Astrocyte (in vitro differentiated cells and primary cell): ENCODE data around the gene SLC9A5. TPM values are rescaled to one million over a fixed set of nuclear protein-coding genes. Genes with fewer than 3 reads are reported as not detected.

ENCODE experiments used
- DNase-seq: peaks from one replicate; pipeline ENCODE4 v3.0.0-alpha.2; 2010; ENCODE audit warnings: low read depth
- FAIRE-seq: peaks from 2 replicates; lab custom pipeline; 2011; peaks lifted over from hg19 to GRCh38; lab: Jason Lieb, UNC
- H2AFZ ChIP-seq: 2 replicates; pipeline ENCODE4 v1.6.0; 2012; ENCODE audit warnings: low read depth, low read length, inconsistent platforms
- H3K27ac ChIP-seq: 2 replicates; pipeline ENCODE4 v1.5.1; 2011; ENCODE audit warnings: low read depth, low read length, inconsistent platforms
- H3K27me3 ChIP-seq: 2 replicates; pipeline ENCODE4 v1.6.0; 2011; ENCODE audit warnings: low read length, inconsistent platforms; ENCODE audit not compliant: insufficient read depth
- H3K36me3 ChIP-seq: 2 replicates; pipeline ENCODE4 v1.5.1; 2011; ENCODE audit warnings: low read length, inconsistent platforms; ENCODE audit not compliant: insufficient read depth
- H3K4me1 ChIP-seq: 2 replicates; pipeline ENCODE4 v1.5.1; 2011; ENCODE audit warnings: low read length, inconsistent platforms; ENCODE audit not compliant: insufficient read depth
- H3K4me2 ChIP-seq: 2 replicates; pipeline ENCODE4 v1.6.0; 2012; ENCODE audit warnings: low read length, inconsistent platforms
- H3K4me3 ChIP-seq: 2 replicates; pipeline ENCODE4 v1.5.1; 2011; ENCODE audit warnings: low read depth, mild to moderate bottlenecking, low read length, inconsistent platforms; ENCODE audit not compliant: insufficient read depth
- H3K79me2 ChIP-seq: 2 replicates; pipeline ENCODE4 v1.6.0; 2012; ENCODE audit warnings: mild to moderate bottlenecking, low read length, inconsistent platforms; ENCODE audit not compliant: insufficient read depth
- H3K9ac ChIP-seq: 2 replicates; pipeline ENCODE4 v1.6.0; 2012; ENCODE audit warnings: mild to moderate bottlenecking, low read length, inconsistent platforms
- H3K9me3 ChIP-seq: 2 replicates; pipeline ENCODE4 v1.5.1; 2012; ENCODE audit warnings: low read depth, mild to moderate bottlenecking, low read length, inconsistent platforms; ENCODE audit not compliant: insufficient read depth
- H4K20me1 ChIP-seq: 2 replicates; pipeline ENCODE4 v1.6.0; 2012; ENCODE audit warnings: low read length, inconsistent platforms; ENCODE audit not compliant: insufficient read depth
- H3K27ac Mint-ChIP-seq: one replicate; pipeline ENCODE4 v1.8.0; 2021; ENCODE audit warnings: mild to moderate bottlenecking, mixed read lengths; ENCODE audit not compliant: unreplicated experiment
- H3K27me3 Mint-ChIP-seq: one replicate; pipeline ENCODE4 v1.8.0; 2021; ENCODE audit warnings: low read depth, mixed read lengths; ENCODE audit not compliant: unreplicated experiment
- H3K36me3 Mint-ChIP-seq: one replicate; pipeline ENCODE4 v1.8.0; 2021; ENCODE audit warnings: low read depth, mixed read lengths; ENCODE audit not compliant: unreplicated experiment
- H3K4me1 Mint-ChIP-seq: one replicate; pipeline ENCODE4 v1.8.0; 2021; ENCODE audit warnings: low read depth, mixed read lengths; ENCODE audit not compliant: unreplicated experiment
- H3K4me3 Mint-ChIP-seq: one replicate; pipeline ENCODE4 v1.8.0; 2021; ENCODE audit warnings: mild to moderate bottlenecking, moderate library complexity, mixed read lengths; ENCODE audit not compliant: unreplicated experiment
- H3K9me3 Mint-ChIP-seq: one replicate; pipeline ENCODE4 v1.8.0; 2021; ENCODE audit warnings: mild to moderate bottlenecking, mixed read lengths; ENCODE audit not compliant: unreplicated experiment
- CTCF ChIP-seq: IDR thresholded peaks from 2 replicates; pipeline ENCODE4 v1.5.1; 2011; ENCODE audit warnings: low read depth, mild to moderate bottlenecking, inconsistent platforms, low read length, moderate library complexity; ENCODE audit not compliant: insufficient read depth
- EZH2 ChIP-seq: IDR thresholded peaks from 2 replicates; pipeline ENCODE4 v1.6.1; 2012; ENCODE audit warnings: mild to moderate bottlenecking, low read length, inconsistent platforms; ENCODE audit not compliant: insufficient read depth
- total RNA-seq: library from RNA; stranded (reverse); gene quantifications from 2 replicates; pipeline ENCODE4 v1.2.1, GENCODE V29; 2021

SLC9A5 gene
- total RNA-seq, 1 donor from 2014 or later: 2.5 TPM

GRCh38 chr16:67210069-67210937 lies 38.5 kb upstream of the SLC9A5 start:
- no peak overlapping the region for H3K4me2 ChIP-seq
- H3K36me3 ChIP-seq: no peaks in the 10 kb centered on the region
- no peaks in the 10 kb centered on the region for H4K20me1 ChIP-seq
- Mint-ChIP-seq H3K4me1 (peaks cover 2% of the 10 kb centered on the region), H3K27me3 (peaks cover 8% of the 10 kb centered on the region), H3K27ac (no peak overlapping the region), H3K36me3 (peaks cover 12% of the 10 kb centered on the region), H3K4me3 (peak overlapping the region; percentile 14), H3K9me3 (no peaks in the 10 kb centered on the region)
- no peak overlapping the region for H3K27ac ChIP-seq
- FAIRE-seq (no peak), DNase-seq (no peak)
- H2AFZ ChIP-seq: no peak overlapping the region
- H3K9me3 ChIP-seq: no peaks in the 10 kb centered on the region
- H3K79me2 ChIP-seq: no peaks in the 10 kb centered on the region
- no peak overlapping the region for H3K9ac ChIP-seq
- no peak for TF ChIP-seq CTCF
- TF ChIP-seq EZH2: no peak
- peaks cover 12% of the 10 kb centered on the region for H3K4me1 ChIP-seq
- no peaks in the 10 kb centered on the region for H3K27me3 ChIP-seq
- H3K4me3 ChIP-seq: no peak overlapping the region

GRCh38 chr16:67211674-67212073 lies 37.1 kb upstream of the SLC9A5 start:
- peaks cover 2% of the 10 kb centered on the region for H3K4me1 Mint-ChIP-seq
- FAIRE-seq: no peak
- no peaks in the 10 kb centered on the region for H3K9me3 ChIP-seq

More at GRCh38 chr16:67211674-67212073, 37.1 kb upstream of the SLC9A5 start:
- Mint-ChIP-seq H3K4me3 (no peak overlapping the region), H3K27me3 (peaks cover 17% of the 10 kb centered on the region), H3K9me3 (no peaks in the 10 kb centered on the region), H3K36me3 (peaks cover 20% of the 10 kb centered on the region), H3K27ac (no peak overlapping the region)
- H4K20me1 ChIP-seq: no peaks in the 10 kb centered on the region
- H2AFZ ChIP-seq: no peak overlapping the region
- H3K36me3 ChIP-seq: no peaks in the 10 kb centered on the region
- H3K4me3 ChIP-seq: no peak overlapping the region
- TF ChIP-seq CTCF: no peak
- no peak for TF ChIP-seq EZH2
- H3K4me1 ChIP-seq: peaks cover 12% of the 10 kb centered on the region
- no peak overlapping the region for H3K27ac ChIP-seq
- H3K9ac ChIP-seq: no peak overlapping the region
- no peaks in the 10 kb centered on the region for H3K79me2 ChIP-seq
- H3K4me2 ChIP-seq: no peak overlapping the region
- H3K27me3 ChIP-seq: no peaks in the 10 kb centered on the region
- no peak for DNase-seq
